Activated T-cell treated with anti-CD3 and anti-CD28 coated beads for 1 hour (primary cell): Measurements from ENCODE around the gene LGR6.
"Not testable (repeated sequence)": the region's sequence is repeated elsewhere in the genome, so short reads cannot be mapped to it uniquely, and the experiment has no call there.

Experiments used
- DNase-seq: peaks from one replicate; pipeline ENCODE4 v3.0.0-alpha.2; 2020; ENCODE audit warnings: low read depth

LGR6 gene, protein sequence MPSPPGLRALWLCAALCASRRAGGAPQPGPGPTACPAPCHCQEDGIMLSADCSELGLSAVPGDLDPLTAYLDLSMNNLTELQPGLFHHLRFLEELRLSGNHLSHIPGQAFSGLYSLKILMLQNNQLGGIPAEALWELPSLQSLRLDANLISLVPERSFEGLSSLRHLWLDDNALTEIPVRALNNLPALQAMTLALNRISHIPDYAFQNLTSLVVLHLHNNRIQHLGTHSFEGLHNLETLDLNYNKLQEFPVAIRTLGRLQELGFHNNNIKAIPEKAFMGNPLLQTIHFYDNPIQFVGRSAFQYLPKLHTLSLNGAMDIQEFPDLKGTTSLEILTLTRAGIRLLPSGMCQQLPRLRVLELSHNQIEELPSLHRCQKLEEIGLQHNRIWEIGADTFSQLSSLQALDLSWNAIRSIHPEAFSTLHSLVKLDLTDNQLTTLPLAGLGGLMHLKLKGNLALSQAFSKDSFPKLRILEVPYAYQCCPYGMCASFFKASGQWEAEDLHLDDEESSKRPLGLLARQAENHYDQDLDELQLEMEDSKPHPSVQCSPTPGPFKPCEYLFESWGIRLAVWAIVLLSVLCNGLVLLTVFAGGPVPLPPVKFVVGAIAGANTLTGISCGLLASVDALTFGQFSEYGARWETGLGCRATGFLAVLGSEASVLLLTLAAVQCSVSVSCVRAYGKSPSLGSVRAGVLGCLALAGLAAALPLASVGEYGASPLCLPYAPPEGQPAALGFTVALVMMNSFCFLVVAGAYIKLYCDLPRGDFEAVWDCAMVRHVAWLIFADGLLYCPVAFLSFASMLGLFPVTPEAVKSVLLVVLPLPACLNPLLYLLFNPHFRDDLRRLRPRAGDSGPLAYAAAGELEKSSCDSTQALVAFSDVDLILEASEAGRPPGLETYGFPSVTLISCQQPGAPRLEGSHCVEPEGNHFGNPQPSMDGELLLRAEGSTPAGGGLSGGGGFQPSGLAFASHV

DNA sequence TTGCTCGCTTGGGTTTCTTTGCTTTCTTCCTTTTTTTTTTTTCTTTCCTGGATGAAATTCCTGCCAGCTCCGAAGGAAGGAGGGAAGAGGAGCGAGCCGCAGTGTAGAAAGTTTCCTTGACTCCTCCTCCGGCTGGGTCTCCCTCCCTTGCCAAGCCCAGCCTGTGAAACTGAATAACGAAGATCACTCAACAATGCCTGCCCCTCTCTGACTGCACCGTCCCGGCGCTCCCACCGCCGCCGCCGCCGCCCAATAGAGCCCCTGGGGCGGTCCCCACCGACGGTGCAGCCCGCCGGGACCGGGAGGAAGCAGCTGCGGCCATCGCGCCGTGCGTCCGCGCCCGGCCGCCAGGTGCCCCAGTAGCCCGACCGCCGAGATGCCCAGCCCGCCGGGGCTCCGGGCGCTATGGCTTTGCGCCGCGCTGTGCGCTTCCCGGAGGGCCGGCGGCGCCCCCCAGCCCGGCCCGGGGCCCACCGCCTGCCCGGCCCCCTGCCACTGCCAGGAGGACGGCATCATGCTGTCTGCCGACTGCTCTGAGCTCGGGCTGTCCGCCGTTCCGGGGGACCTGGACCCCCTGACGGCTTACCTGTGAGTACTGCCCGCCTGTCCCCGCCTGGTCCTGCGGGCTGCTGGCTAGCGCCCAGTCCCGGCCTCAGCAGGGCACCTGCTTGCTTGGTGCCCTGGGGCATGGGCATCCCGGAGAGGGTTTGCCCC lies at the start of gene LGR6:
TSS of gene LGR6 (plus strand) at position 186 of the 714 bp plus-strand sequence. CDS start at position 377, 191 bp downstream.
- DNase-seq, result no peak

DNA sequence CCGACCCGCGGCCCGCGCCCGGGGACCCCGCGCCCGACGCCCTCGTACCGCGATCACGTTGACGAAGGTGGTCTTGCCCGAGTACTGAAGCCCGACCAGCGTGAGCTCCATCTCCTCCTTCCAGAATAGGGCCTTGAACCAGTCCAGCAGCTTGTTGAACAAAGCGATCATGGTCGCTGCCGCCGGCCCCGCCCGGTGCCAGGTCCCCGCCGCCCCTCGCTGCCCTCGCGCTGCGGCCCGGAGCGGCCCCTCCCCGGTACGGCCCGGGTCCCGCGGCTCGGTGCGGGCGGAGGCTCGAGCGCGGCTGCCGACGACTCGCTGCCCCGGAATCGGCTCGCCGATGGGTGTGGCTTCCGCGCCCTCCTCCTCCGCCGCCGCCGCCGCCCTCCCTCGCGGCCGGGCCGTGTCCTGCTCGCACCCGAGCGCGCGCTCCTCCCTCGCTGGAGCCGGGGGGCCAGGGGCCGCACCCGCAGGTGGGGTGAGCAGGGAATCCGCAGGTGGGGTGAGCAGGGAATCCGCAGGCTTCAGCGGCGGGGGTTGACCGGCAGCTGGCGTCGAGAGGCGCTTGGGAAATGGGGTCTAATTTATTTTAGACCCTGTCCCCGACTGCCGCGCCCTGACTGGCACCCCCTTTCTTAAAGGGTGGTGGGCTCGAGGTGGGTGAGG lies 49.1 kb upstream of the LGR6 start, which contains the start of gene ARL8A:
TSS of gene ARL8A (minus strand) at position 336 of the 666 bp plus-strand sequence. CDS start at position 171, 165 bp downstream.
- peak; percentile 57 for DNase-seq

DNA sequence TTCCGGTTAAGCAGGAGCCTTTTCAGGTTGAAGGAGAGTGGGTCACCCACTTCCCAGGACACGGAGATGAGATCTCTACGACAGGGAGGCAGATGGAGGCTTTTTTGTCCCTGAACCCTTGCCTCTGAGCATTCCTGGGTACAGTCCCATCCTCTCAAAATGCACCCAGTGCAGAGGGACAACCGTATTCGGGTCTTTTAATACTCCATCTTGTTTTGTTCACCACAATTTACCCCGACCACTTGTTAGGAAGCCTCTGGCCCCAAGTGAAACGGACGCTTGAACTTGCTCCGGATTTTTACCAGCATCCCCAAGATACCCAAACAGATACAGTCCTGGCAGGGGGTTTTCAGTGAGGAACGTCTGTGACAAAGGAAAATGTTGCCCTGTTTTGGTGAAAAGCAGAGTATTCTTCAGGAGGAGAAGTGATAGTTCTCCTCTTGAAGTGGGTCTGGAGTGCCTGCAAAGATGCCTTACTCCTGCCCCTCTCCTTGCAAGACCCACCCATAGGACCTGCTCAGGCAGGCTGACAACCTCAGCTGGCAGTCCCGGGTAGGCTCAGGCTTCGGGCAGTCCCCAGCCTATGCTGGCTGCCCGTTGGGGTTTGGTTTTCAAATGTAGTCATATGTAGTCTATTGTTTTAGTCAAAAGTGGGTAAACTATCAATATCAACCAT lies 48.4 kb upstream of the LGR6 start:
- no peak for DNase-seq

DNA sequence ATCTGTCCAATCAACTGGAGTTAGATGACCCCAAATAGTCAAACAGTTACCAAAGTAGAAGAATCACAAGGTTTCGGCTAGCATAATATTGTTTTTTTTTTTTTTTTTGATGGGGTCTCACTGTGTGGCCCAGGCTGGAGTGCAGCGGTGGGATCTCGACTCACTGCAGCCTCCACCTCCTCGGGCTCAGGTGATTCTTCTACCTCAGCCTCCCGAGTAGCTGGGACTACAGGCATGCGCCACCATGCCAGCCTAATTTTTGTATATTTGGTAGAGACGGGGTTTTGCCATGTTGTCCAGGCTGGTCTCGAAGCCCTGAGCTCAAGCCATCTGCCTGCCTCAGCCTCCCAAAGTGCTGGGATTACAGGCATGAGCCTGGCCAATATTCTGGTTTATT lies 47.9 kb upstream of the LGR6 start:
- not testable (repeated sequence) for DNase-seq

DNA sequence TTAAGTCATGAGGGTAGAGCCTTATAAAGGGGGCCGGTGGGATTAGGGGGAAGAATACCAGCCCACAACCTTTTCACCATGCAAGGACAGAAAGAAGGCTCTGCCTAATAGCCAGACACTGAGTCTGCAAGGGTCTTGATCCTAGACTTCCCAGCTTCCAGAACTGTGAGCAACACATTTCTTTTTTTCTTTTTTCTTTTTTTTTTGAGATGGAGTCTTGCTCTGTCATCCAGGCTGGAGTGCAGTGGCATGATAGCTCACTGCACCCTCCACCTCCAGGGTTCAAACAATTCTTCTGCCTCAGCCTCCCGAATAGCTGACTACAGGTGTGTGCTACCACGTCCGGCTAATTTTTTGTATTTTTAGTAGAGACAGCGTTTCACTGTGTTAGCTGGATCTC lies 47.3 kb upstream of the LGR6 start:
- DNase-seq, result no peak

DNA sequence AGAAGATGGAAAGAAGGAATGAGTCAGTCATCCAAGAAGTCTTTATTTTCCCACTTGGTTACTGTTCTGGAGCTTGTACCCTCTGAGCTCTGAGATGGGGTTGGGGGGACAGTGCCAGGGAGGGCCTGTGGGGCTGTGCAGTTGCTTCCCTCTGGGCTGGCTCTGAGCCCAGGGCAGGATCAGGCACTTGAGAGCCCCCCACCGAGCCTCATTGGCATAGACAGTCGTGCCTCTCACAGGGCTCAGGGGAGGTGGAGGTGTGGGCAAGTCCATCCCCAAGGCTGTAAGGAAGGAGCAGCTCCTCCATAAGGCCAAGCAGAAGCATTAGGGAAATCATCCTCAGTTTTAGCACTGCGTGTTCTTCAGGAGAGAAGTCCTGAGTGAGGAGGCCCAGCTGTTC lies 46.6 kb upstream of the LGR6 start:
- no peak for DNase-seq

DNA sequence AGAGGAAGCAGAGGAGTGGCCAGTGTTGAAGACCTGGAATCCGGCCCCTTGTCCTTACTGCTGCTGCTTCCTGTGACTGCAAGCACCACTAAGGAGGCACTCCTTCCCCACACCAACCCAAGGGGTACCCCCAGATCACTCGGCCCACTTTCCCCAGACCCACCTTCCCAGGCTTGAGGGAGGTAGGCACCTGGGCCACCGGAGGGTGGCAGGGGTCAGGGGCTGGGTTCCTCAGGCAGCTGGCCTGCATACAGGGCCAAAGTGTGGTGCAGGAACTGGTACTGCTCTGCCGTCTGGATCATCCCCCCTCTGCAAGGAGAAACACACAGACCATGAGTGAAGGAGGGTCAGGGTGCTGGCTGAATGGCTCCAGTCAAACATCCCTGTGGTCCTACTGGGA lies 45.2 kb upstream of the LGR6 start:
- no peak for DNase-seq

DNA sequence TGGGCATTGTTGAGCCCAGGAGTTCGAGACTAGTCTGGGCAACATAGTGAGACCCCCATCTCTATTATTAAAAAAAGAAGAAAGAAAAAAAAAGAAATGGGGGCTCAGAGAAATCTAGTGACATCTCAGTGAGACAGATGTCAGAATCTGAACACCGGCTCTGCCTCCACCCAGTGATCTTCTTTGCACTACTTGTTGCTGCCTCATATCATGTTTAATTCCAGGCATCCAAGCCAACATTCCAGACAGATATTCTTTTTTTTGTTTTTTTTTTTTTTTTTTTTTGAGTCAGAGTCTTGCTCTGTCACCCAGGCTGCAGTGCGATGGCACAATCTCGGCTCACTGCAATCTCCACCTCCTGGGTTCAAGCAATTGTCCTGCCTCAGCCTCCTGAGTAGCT lies 44.0 kb upstream of the LGR6 start:
- no peak for DNase-seq

DNA sequence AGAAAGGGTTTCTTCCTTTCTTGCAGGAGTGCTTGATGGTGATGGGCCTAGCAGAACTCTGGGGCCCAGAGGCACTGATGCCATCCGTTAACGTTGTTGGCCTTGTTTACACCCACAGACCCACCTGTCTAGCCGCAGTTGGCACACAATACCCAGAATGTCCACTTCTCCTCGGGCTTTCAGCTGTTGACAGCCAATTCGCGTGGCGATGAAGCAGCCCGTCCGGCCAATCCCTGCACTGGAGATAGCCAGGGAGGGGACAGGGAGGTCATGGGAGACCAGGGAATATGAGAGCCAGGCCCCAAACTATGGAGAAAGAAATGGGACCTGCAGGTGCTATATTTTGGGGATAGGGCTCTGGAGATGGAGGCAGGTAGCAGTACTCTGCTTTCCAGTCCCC lies 43.4 kb upstream of the LGR6 start:
- no peak for DNase-seq

DNA sequence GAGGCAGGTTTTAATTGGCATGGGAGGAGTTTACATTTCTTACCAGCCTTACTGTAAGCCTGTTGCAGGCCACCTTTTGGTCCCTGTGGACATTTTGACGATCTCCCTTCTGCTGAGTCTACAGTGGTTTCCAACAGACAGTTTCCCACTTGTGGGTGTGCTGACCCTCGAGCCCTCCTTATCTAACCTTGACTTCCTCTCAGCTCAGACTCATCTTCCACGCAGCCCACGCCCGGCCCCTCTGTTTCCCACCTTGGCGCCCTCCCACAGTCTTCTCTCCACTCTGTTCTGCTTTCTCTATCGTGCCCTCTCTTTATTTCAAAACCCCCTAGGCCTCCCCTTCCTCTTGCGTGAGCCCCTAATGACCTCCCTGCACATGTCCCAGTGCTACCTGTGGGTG lies 43.0 kb upstream of the LGR6 start:
- DNase-seq, result no peak

DNA sequence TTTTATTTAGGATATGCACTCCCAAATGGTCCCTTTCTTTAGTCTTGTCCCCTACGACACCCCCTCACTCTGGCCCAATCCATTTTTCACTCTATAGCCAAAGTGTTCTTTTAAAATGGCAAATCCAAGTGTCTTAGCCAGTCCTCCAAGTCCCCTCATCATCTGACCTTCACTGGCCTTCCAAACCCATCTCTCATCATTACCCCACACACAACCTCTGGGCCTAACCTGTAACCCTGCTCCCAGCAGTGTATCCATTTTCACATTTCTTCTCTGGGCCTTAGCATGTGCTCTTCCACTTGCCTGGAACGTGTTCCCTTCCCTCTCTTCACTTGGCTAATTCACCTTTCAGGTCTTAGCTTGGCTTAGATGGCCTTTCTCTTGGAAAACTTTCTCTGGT lies 42.6 kb upstream of the LGR6 start:
- DNase-seq, result no peak

DNA sequence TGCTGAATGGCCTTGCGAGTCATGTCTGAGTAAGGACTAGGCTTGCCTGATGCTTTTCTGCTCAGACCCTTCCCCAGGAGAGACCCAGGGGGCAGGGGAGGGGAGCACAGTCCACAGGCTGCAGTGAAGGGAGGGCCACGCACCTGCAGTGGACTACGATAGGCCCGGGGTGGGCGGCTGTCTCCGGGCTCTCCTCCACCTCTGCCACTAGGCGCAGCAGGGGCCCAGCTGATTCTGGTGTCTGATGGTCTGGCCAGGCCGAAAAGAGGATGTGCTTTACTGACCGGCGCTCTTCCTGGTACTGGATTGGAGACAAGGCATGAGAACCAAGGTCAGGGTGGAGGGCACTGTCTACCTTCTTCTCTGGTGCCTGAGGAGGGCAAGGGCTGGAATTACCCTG lies 41.2 kb upstream of the LGR6 start:
- no peak for DNase-seq

DNA sequence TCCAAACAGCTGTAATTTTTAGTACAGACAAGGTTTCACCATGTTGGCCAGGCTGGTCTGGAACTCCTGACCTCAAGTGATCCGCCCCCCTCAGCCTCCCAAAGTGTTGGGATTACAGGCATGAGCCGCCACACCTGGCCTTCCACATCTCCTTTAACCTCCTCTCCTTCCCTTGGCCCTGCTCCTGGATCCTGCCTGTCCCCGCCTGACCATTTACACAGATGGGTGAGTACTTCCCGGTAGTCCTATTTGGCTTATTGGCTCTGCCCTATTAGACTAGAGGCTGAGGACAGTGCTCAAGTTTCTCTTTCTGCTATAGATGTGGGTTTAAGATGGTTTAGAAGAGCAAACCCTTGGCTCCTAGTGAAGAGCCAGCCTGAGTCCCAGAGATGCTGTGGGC lies 40.3 kb upstream of the LGR6 start:
- no peak for DNase-seq

DNA sequence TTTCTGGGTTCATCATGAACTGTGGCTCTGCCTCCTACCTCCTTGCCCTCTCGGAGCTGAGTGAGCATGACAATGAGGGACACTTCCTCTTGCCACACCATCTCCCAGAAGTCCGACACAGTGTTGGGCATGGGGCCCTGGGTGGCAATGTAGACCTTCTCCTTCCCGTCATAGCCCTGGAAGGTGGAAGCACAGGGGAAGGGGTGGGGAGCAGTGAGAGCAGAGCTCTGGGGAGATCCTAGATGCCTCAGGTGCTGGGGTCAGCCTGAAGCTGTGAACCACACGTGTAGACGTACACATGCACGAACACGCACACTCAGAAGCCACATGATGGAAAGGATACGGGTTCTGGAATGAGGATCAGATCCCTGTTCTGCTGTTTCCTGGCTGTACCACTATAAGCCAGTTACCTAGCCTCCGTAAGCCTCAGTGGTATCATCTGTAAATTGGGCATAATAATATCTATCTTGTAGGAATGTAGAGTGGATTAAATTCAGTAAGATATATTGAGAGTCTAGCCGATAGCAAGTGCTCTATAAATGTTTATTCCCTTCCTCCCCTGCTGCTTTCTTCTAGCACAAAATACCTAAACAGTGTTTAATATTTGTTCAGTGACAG lies 39.3 kb upstream of the LGR6 start:
- DNase-seq, result no peak

DNA sequence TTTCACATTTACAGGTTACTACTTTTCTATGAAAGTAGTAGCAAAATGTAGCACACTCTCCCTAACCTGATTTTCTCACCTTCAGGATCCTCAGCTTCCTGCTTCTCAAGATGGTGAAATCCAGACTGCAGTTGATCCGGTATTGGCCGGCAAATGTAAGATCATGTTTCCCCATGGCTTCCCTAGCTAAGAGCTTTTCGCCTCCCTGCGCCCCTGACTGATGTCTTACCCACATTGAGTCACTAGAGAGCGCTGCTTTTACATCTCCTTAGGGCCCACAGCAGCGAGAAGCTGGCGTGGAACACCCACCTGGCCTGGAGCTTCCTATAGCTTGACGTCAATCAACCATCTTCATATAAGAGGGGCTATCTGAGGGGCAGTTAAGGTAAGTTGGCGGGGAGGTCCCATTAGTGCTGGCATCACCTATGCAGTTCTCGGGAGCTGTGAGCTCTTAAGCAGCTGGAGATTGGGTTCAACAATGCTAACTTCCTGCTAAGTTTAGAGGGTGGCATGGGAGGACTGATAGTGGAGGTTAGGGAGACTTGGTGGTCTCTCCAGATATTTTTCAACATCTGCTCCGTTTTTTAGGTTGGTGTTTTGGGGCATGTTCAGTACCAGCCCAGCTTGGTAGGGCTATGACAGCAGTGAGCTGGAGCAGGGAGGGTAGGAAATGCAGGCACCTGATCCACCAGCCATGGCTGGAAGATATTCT lies 38.7 kb upstream of the LGR6 start:
- no peak for DNase-seq

DNA sequence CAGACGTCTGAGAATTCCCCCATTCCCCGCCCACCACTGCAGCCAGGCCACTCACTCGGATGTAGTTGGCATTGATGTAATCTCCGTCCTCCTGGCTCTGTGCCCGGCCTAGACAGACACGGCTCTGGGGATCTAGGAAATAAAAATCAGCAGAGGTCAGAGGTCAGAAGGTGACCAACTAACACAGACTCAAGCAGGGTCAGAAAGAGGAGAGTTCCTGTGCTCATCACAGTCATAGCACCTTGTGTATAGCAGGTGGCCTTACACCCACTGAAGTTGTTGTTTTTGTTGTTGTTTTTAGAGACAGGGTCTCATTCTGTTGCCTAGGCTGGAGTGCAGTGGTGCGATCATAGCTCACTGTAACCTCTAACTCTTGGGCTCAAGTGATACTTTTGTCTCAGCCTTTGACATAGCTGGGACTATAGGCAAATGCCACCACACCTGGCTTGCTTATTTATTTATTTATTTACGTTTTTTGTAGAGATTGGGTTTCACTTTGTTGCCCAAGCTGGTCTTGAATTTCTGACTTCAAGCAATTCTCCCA lies 38.0 kb upstream of the LGR6 start:
- DNase-seq, result no peak

DNA sequence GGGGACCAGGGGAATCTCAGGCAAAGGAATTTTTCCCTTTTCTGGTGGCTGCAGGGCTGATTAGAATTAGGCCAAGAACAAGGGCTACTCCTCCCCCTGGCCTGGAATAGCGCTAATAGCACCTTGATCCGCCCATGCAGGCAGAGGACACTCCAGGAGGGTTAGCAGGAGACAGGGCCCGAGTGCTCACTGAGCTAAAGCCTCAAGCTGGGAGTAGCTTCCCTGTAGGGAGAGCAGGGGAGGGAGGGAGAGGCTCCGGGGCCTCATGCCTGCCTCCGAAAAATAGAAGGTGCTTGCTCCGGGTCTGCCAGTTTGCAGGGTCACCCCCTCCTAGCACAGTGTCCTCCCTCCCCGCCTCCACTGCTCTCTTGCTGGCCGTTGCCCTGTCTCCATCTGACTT lies 37.0 kb upstream of the LGR6 start:
- DNase-seq, result no peak

DNA sequence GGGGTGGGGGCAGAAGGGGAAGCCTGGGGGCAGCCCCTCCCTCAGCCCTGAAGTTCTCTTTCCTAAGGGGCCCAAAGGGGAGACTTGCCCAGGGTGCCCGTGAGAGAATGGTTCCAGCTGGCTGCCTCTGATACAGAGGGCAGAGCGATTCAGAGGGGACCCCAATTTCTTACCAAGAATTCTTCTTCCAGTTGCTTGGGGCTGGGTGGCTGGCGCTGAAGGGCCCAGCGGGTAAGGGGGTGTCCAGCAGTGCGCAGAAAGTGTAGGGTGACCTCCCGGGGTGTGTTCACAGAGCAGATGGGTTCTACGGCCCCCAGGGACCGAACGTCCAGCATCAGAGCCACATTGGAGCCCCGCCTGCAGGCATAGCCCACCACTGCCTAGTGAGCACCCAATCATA lies 35.7 kb upstream of the LGR6 start:
- DNase-seq, result no peak

DNA sequence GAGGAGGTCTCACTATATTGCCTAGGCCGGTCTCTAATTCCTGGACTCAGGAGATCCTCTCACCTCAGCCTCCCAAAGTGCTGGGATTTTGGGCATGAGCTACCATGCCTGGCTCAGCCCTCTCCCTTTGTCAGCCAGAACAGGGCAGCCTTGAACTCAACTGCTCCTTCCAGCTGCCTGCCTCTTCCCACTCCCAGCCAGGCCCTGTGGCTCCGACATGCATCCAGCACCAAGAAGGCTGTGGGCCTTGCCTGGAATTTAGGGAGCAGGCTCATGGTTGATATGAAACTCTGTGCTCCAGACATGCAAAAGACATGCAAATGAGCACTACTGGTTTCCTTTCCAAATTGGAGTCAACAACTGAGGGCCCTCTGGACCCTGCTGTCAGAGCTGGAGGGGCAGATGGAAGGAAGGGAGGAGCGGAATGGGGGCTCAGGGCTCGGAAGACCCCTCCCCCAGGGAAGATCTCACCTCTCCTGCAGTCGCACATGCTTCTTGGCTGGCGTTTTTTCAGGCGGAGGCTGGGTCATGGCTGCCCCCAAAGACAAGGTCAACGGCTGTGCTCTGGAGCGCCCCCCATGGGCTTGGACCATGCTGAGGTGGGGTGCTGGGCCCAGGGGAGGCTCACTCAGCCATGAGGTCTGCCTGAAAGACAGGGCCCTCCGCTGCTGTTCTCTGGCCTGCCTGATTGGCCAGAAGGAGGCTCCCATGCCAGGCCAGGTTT lies 34.6 kb upstream of the LGR6 start:
- DNase-seq, result no peak
